Mesothelial cell of epicardium (in vitro differentiated cells): ENCODE results near the gene ANAPC15. TPM values are rescaled to one million over a fixed set of nuclear protein-coding genes. Genes with fewer than 3 reads are reported as not detected.
"Not testable (repeated sequence)": the region's sequence is repeated elsewhere in the genome, so short reads cannot be mapped to it uniquely, and the experiment has no call there.

Source experiments
- DNase-seq, 2 experiments: peaks; one replicate each; pipeline ENCODE4 v3.0.0; 2021; ENCODE audit warnings: low spot score in 2 of 2; ENCODE audit not compliant: unreplicated experiment in 2 of 2
- H3K27ac Mint-ChIP-seq: 2 replicates; pipeline ENCODE4 v1.8.0; 2021; ENCODE audit warnings: mixed read lengths
- H3K27me3 Mint-ChIP-seq: 2 replicates; pipeline ENCODE4 v1.8.0; 2021; ENCODE audit warnings: low read depth, mixed read lengths
- H3K36me3 Mint-ChIP-seq: 2 replicates; pipeline ENCODE4 v1.8.0; 2021; ENCODE audit warnings: mixed read lengths
- H3K4me1 Mint-ChIP-seq: 2 replicates; pipeline ENCODE4 v1.8.0; 2021; ENCODE audit warnings: mixed read lengths
- H3K4me3 Mint-ChIP-seq: 2 replicates; pipeline ENCODE4 v1.8.0; 2021; ENCODE audit warnings: mild to moderate bottlenecking, moderate library complexity, mixed read lengths
- H3K9me3 Mint-ChIP-seq: 2 replicates; pipeline ENCODE4 v1.8.0; 2021; ENCODE audit warnings: mixed read lengths
- total RNA-seq: library from RNA; stranded (reverse); gene quantifications from 3 replicates; pipeline ENCODE4 v1.2.1, GENCODE V29; 2021
- TF ChIP-seq, protein P1 (sequence below): fragments of 200-600 bp; sonication (generic); IDR thresholded peaks from one replicate; pipeline ENCODE4 v1.5.0; 2021; ENCODE audit warnings: antibody characterized with exemption; ENCODE audit not compliant: unreplicated experiment

The ANAPC15 gene
- total RNA-seq, 1 donor from 2014 or later, result 39.3 TPM

DNA sequence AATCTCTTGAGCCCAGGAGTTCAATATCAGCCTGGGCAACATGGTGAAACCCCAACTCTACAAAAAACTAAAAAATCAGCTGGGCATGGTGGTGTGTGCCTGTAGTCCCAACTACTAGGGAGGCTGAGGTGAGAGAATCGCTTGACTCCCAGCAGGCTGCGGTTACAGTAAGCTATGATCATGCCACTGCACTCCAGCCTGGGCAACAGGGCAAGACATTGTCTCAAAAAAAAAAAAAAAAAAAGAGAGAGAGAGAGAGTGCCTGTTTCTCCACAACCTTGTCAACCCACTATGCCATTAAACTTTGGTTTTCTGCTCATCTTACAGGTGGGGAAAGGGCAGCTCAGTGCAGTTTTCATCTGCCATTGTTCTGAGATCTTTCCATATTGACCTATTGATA lies 28.2 kb upstream of the ANAPC15 start:
- no peaks in the 10 kb centered on the region for H3K27me3 Mint-ChIP-seq
- TF ChIP-seq, protein P1, sequence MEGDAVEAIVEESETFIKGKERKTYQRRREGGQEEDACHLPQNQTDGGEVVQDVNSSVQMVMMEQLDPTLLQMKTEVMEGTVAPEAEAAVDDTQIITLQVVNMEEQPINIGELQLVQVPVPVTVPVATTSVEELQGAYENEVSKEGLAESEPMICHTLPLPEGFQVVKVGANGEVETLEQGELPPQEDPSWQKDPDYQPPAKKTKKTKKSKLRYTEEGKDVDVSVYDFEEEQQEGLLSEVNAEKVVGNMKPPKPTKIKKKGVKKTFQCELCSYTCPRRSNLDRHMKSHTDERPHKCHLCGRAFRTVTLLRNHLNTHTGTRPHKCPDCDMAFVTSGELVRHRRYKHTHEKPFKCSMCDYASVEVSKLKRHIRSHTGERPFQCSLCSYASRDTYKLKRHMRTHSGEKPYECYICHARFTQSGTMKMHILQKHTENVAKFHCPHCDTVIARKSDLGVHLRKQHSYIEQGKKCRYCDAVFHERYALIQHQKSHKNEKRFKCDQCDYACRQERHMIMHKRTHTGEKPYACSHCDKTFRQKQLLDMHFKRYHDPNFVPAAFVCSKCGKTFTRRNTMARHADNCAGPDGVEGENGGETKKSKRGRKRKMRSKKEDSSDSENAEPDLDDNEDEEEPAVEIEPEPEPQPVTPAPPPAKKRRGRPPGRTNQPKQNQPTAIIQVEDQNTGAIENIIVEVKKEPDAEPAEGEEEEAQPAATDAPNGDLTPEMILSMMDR, result no peak
- no peak overlapping the region for H3K27ac Mint-ChIP-seq
- no peaks in the 10 kb centered on the region for H3K36me3 Mint-ChIP-seq
- DNase-seq, result no peak
- no peak overlapping the region for H3K4me3 Mint-ChIP-seq
- H3K4me1 Mint-ChIP-seq, result peaks cover 13% of the 10 kb centered on the region
- H3K9me3 Mint-ChIP-seq, result no peaks in the 10 kb centered on the region

DNA sequence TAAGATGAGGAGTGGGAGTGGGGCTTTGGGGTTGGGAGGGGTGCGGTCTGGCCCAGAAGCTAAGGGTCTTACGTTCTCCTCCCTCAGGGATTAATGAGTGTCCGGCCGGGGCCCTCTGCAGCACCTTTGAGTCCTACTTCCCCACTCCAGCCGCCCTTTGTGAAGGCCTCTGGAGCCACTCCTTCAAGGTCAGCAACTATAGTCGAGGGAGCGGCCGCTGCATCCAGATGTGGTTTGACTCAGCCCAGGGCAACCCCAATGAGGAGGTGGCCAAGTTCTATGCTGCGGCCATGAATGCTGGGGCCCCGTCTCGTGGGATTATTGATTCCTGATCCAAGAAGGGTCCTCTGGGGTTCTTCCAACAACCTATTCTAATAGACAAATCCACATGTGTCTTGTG lies 27.0 kb upstream of the ANAPC15 start:
- peaks cover 13% of the 10 kb centered on the region for H3K4me1 Mint-ChIP-seq
- no peaks in the 10 kb centered on the region for H3K27me3 Mint-ChIP-seq
- no peaks in the 10 kb centered on the region for H3K36me3 Mint-ChIP-seq
- no peak overlapping the region for H3K4me3 Mint-ChIP-seq
- H3K9me3 Mint-ChIP-seq, result no peaks in the 10 kb centered on the region
- no peak overlapping the region for H3K27ac Mint-ChIP-seq
- no peak for DNase-seq
- TF ChIP-seq, protein P1, result no peak

DNA sequence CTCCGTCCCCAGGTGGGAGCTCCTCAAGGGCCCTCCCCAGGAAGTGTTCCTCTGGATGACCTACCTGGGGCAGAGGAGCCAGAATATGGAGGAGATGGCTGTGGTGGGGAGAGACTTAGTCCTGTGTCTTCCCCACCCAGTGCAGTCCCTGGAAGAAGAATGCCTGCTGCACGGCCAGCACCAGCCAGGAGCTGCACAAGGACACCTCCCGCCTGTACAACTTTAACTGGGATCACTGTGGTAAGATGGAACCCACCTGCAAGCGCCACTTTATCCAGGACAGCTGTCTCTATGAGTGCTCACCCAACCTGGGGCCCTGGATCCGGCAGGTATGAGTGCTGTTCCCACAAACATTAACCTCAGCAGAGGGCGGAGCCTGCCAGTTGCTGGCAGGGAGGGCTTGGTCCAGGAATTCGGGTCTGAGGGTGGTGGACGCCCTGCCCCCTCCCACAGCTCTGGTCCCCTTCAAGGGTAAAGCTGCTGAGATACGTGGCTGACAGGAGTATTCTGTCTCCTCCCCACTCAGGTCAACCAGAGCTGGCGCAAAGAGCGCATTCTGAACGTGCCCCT lies 26.4 kb upstream of the ANAPC15 start:
- no peak for DNase-seq
- TF ChIP-seq, protein P1, result no peak
- Mint-ChIP-seq H3K36me3 (no peaks in the 10 kb centered on the region), H3K27me3 (no peaks in the 10 kb centered on the region), H3K27ac (no peak overlapping the region), H3K9me3 (no peaks in the 10 kb centered on the region), H3K4me1 (peaks cover 10% of the 10 kb centered on the region), H3K4me3 (no peak overlapping the region)

DNA sequence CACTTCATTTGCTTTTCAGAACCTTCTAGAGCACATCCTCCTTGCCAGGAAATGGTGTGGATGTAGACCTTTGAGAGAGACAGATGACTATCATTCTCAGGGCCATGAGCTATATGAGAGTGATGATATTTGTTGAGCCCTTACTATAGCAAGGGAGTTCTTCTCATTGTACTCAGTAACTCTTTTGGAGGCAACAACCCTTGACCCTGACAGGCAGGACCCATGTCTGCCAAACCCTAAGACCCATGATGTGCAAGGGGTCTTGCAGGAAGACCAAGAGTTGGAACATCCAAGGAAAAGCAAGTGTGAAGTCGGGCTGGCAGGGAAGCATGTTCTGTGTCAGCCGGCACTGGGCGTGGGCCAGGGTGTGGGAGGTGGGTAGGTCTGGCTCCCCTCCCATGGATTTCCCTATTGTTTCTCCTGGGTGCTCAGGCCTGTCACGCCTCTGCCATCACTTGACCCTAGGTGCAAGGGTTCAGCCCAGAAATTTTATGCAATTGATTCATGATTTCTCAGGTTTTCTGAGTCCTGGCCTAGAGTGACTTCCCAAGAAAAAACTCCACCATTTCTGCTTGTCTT lies 24.3 kb upstream of the ANAPC15 start:
- H3K4me3 Mint-ChIP-seq, result no peak overlapping the region
- TF ChIP-seq, protein P1, result no peak
- H3K4me1 Mint-ChIP-seq, result peaks cover 4% of the 10 kb centered on the region
- H3K27me3 Mint-ChIP-seq, result peaks cover 17% of the 10 kb centered on the region
- H3K9me3 Mint-ChIP-seq, result no peaks in the 10 kb centered on the region
- H3K36me3 Mint-ChIP-seq, result no peaks in the 10 kb centered on the region
- no peak for DNase-seq
- H3K27ac Mint-ChIP-seq, result no peak overlapping the region

DNA sequence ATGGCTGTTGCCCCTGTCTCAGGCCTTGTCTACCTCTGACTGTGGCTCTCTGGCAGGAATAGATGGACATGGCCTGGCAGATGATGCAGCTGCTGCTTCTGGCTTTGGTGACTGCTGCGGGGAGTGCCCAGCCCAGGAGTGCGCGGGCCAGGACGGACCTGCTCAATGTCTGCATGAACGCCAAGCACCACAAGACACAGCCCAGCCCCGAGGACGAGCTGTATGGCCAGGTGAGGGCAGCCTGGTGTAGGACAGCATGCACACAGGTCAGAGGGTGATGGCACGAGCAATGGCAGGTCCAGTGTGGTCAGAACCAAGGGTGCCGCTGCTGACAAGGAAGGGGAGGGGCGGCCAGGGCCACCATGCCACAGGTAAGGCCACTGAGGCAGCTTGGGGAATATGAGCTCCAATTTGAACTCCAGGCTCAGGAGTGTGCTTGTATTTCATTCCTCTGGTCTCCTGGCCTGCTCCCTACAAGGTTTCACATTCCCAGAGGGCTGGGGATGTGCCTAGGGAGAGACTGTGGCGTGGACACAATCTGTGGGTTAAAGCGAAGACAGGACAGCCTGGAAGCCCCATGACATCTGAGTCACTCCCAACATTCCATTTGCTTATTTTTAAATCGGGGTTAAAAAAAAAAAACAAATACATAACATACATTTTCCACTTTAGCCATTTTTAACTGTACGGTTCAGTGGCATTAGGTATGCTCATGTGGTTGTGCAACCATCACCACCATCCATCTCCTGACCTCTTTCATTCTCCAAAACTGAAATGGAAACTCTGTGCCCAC lies 23.6 kb upstream of the ANAPC15 start:
- Mint-ChIP-seq H3K36me3 (no peaks in the 10 kb centered on the region), H3K4me1 (no peaks in the 10 kb centered on the region), H3K27ac (no peak overlapping the region), H3K4me3 (no peak overlapping the region), H3K9me3 (no peaks in the 10 kb centered on the region), H3K27me3 (peaks cover 21% of the 10 kb centered on the region)
- TF ChIP-seq, protein P1, result no peak
- DNase-seq, result no peak

DNA sequence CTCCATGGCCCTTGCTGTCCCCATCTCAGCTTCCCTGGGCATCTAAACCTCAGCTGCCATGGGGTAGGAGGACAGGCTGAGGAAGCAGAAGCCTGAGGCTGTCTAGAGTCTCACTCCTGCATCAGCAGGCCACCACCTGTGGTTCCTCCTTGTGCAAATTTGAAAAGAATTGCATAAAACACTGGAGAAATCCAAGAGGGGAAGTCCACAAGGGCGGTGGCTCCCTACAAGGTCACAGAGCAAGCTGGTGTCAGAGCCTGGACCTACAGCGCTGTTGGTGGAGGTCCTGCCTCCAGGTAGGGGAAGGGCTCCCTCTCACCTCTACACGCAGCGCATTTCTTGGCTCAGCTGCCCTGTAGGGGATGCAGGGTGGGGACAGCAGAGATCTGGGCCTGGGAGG lies 23.0 kb upstream of the ANAPC15 start, which contains the start of gene FOLR3:
Gene FOLR3 (plus strand): TSS at position 253 of the 400 bp plus-strand sequence. CDS start 228 bp downstream, outside the sequence.
- DNase-seq, H3K27ac Mint-ChIP-seq, H3K4me1 Mint-ChIP-seq, H3K4me3 Mint-ChIP-seq, H3K36me3 Mint-ChIP-seq, H3K9me3 Mint-ChIP-seq: not testable (repeated sequence)
- peaks cover 21% of the 10 kb centered on the region for H3K27me3 Mint-ChIP-seq
